GM19328 (cell line): ENCODE measurements around the gene PLA2G4E.

ENCODE experiments used
- ATAC-seq: cut with Tn5 transposase; IDR thresholded peaks from one replicate; pipeline ENCODE4 v1.9.1; 2021; ENCODE audit warnings: mild to moderate bottlenecking, moderate library complexity; ENCODE audit not compliant: unreplicated experiment

PLA2G4E gene

DNA sequence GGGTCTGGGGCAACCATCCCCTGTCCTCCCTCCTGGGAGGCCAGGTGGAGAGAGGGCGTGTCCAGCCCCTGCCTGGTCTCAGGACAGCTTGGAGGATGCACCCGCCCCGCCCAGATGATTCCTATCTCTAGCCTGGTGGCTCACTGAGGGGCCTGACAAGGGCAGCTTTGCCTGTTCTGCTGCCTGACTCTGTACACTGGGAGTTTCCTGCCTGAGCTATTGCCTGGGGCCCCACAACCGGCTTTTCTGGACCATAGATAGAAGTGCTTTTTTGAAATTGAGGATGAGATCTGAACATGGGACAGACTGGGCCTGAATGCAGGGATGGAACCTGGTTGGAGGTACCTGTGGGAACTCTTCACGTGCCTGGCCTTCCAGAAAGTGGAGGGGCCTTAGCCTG lies 751 bp upstream of the PLA2G4E start:
- ATAC-seq, result no peak

DNA sequence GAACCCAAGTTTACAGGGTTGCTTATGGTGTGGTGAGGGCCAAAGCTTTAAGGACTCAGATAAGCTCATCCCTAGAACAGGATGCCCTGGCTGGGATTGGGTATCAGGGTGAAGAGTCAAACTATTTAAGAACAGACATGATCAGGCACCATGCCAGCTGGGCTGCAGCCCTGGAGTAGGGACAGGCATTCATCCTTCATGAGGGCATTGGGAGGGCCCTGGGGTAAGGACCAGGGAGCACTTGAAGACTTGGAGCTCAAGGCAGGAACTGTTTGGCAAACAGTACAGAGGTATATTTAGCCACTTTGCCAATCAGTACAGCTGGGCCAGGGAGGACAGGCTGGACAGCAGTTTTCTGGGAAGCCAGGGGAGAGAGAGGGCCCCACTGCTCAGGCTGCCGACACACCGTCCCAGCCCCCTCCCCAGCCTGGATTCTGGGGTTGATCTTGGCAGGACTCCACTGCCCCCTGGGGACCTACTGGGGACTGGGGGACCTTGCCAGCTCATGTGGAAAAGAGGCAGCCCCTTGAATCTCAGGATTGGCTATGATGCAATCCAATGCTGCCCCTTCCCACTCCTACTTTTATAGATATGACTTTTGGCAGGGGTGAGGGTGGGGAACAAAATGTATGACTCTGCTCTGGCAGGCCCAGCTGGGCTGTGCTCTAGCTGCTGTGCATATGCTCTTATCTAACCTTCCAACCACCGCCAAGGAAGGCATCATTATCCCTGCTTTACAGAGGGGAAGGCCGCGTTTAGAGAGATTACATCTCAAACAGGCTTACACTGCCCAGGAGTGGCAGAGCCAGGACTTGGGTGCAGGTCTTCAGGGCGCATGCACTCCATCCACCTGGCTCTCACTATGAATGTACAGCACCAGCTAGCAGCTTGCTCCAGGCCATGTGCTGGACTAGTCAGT lies 2.3 kb downstream of the PLA2G4E start:
- ATAC-seq, result no peak

DNA sequence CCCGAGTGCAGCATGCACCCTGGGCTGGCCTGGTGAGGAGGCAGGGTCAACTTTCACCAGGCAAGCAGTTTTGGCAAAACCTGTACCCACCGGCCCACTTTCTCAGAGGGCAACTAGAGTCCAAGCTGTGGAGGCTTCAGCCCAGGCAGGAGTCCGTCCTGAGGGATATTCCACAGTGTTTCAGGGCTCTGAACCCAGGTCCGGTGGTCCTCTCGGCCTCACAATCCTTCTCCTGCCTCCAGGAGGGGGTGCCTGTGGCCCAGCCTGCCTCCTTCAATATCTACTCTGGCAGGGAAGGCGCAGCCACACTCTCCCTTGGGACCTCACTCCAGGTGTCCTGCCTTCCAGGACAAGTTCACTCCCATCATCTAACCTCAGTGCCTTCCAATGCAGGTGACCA lies 3.9 kb downstream of the PLA2G4E start:
- no peak for ATAC-seq

DNA sequence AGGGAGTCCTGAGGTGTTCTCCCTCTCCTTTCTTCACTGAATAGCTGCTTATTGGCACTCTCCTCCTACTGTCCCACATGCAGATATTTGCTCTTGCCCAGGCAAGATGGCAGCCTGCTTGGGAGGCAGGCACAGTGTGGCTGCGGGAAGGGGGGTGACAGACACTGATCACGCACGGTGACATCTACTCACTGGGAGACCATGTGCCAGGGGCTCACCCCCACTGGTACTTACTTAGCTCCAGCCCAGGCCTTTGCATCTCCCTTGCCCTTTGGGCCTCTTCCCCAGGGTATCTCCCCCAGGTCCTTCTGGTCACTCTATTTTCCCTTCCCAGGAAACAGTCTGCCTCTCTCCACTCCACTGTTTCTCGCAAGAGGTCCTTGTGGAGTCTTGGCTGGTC lies 6.4 kb downstream of the PLA2G4E start:
- ATAC-seq, result no peak

DNA sequence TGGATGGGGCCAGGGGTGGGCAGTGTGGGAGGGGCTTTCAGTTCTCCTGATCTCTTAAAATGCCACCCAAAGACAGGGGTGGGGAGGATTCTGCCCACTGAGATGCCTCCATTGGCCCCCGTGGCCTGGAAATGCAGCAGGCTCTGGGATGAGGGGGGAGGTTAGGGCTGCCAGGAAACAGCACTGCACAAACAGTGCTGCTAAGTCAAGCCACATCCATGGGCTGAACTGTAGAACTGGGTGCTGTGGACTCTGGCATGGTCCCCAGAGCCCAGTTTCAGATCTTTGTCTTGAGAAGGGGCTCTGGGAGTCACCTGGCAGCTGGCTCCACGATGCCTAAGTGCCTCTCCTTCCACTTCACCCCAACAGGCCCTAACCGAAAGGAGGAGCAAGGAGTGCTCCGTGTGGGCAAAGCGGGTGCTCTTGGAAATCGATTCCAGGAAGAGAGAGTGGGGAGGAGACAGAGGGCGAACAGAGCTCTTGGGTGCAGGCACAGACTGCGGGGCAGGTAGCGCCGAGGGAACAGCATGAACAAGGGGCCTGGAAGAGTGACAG lies 7.8 kb downstream of the PLA2G4E start:
- no peak for ATAC-seq

DNA sequence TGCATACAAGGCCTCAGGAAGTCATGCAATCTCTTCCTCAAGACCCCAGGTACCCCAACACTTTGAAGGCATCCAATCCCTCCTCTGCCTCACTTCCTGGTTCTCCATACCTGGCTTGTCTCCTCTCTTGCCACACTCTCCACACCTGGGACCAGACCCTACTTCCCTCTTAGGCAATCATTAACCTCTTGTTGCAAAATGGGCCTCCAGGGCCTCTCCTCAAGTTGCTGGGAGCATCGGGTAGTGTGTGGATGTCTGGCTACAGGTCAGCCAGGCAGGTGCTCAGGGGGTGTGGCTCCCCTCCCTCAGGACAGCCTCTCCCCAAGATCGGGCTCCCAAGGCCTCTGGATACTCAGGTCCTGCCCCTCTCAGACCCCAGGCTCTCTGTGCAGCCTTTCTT lies 8.6 kb downstream of the PLA2G4E start:
- ATAC-seq, result no peak

DNA sequence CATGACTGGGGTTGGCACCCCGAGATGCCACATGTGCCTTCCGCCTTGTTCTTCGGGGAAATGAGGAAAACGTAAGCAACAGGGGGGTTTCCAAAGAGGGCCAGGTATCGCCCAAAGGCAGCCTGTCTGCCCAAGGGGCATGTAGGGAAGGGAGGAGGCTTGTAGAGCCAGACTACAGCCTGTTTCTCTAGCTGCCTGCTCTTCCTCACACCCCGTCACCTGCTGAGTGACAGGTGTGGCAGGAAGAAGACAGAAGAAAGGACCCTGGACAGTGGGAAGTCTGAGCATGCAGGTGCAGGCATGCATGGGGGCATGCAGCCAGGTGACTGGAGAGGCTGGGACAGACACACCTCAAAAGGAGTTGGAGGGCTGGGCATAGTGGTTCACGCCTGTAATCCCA lies 9.8 kb downstream of the PLA2G4E start:
- ATAC-seq, result no peak

DNA sequence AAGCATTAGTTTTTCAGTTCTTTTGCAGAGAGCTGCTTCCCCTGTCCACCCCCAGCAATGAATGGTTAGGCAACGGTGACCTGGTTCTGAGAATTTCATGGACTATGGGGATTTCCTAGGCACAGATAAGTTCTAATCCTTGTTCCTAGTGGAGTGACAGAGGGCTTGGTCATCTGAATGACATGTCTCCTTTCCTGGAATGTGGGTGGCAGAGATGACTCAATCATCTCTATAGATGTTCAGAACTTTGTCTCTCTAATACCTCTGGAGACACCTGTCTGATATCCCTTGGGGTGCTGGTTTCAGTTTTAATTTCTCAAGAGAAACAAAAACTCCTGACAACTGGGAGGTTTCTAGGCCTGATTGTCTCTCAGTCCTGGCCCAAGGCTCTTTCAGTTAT lies 10.4 kb downstream of the PLA2G4E start:
- ATAC-seq, result peak; percentile 59

DNA sequence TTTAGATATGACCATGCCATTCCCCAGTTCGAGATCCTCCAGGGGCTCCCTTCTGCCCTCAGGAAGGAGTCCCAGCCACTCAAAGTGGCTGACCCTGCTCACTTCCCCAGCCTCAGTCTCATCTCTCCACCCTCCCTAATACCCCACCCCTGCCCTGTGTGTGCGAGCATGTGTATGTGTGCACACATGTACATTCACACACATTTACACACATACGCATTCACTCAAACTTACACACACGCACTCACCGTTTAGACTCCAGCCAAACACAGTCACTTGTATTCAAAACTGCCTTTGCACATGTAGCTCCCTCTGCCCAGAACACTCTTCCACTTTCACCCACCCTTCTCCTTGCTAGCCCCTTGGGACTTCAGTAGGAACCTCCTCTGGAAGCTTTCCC lies 11.4 kb downstream of the PLA2G4E start:
- ATAC-seq, result no peak

DNA sequence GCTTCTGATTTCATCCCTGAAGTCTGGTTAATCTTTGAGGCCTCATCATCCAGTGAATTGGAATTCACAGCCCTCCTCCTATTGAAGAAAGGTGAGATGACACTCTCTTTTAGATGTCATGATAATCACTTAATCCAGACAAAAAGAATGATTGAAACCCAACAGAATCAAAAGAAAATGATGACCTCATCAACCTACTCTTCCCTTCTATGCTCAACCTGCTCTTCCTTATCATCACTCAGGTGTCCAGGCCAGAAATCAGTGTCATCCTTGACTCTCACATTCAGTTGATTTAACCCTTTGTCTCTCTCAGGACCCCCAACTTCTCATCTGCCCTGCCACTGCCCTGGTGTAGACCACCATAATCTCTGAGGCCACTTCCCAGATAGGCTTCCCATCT lies 11.8 kb downstream of the PLA2G4E start:
- no peak for ATAC-seq

DNA sequence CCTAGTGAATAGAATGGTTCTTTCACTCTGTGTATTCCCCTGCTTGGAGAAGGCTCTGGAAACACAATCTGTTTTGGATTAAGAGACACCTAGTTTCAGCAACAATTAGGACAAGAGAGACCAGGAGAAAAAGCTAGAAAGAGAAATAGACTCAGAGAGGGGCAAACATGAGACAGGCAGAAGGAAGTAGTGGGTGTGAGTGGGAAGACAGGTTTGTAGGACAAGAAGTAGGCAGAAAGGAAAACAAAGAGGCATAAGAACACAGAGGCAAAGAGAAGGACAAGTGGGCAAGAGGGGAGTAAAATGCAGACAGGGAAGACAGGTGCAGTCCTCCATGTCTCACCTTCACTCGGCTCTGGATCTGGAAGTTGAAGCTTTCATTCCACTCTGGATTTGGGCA lies 13.5 kb downstream of the PLA2G4E start:
- no peak for ATAC-seq

DNA sequence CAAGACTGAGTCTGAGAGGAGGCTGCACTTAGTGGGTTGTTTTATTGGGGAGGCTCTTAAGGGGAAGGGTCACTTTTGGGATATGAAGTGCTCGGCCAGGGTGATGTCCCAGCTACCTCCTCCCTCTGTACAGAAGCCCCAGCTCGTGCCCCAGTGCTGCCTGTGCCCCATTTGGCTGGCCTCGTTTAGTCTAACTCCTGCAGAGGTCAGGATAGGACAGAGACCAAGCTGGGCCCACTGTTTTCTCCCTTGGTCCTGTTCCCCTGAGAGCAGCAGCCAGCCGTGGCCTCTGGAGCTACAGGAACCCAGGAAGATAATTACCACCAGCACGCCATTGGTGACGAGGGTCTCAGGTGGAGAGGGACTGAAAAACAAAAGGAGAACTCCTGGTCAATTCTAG lies 18.5 kb downstream of the PLA2G4E start:
- ATAC-seq, result no peak

DNA sequence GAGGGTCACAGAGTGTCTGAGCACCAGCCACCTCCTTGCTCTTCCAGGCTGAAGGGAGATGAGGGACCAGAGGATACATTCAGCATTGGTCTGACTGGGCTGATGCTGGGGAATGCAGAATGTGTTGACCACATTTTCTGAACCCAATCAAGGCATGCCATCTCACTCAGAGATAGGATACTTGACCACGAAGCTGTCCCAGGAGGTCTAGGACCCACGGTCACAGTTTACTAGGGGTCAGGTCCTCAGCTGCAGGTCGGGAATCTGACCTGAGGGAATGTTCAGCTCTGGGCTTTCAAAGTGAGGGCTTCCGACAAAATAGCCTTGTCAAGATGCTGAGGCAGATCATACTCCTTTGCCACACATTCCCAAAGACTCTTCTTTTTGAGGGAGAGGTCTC lies 19.6 kb downstream of the PLA2G4E start:
- no peak for ATAC-seq

DNA sequence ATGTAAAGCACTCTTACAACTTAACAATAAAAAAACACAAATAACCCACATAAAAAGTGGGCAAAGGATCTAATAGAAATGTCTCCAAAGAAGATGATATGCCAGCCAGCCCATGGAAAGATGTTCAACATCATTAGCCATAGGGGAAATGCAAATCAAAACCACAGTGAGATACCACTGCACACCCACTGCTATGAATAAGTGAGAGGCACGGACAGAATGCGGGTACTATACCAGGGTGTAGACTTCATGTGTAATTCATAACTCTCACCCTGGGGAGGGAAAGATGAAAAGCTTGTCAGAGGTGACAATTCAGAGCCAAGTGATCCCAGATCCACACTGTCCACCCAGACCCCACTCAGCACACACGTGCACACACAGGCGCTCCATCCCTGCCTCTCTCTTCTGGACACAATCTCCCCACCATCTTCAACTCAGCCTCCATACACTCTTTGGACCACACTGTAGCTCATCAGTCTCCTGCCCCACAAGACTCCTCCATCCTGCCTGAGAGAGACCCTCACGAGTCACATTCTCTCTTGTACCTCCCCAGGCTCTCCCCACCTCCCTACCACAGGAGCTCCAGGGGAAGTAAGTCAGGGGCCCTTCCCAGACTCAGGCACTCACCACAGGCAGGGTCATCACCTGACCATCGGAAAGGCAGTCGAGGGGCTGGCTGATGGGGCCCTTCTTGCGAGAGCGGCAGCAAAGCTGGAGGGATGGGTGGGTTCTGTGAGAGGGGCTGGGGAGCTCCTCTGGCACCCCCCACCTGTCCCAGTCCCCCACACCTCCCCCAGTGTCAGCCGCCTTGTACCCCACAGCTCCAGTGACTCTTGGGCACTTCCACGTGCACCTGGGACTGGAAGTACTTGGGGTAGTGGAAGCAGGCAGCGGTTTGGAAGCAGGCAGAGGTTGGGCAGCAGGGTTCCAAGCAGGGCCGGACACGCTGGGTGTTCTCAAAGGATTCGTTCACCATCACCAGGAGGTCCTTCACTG lies 21.3 kb downstream of the PLA2G4E start:
- ATAC-seq, result no peak

DNA sequence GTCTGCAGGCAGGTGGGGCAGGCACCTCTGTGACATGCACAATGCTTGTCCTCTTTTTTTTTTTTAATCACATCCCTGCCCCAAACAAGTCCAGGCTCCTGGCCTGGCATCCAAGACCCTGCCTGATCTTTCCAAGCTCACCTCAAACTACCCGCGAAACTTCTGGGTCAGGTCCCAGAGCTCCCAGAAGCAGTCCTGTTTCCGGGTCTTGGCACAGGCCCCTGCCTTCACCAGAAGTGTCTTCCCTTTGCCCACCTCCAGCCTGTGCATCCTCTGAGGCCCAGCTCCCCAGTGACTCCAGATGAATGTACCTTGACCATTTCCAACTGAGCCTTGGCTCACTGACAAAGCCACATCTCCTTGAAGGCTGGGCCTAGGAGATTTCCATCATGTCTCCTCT lies 23.0 kb downstream of the PLA2G4E start:
- no peak for ATAC-seq

DNA sequence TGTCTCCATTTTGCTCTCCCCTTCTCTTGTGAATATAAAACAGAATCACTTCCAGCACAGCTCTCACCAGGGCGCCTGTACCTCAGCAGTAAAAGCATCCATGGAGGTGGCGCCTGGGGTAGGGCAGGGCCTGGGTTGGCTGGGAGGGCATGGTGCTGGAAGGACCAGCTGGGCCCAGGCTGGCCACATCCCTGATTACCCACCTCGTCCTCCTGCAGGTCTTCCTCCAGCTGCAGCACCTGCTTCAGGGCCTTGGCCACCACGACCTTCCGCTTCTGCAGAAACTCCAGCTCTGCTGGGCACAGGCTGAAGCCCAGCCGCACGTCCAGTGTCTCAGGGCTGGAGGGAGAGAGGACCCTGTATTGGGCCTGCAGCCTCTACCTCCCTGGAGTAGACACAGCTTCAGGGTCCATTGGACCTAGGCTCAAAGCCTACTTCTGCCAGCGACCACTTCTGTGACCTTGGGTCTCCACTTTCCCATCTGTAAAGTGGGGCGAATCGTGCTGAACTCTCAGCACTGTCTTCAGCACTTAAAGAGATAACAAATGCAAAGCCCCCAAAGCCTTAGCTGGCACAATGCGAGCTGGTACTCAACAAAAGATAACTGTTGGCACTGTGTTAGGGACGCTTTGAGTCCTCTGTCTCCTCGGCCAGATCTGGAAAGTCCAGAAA lies 23.8 kb downstream of the PLA2G4E start:
- ATAC-seq, result no peak

DNA sequence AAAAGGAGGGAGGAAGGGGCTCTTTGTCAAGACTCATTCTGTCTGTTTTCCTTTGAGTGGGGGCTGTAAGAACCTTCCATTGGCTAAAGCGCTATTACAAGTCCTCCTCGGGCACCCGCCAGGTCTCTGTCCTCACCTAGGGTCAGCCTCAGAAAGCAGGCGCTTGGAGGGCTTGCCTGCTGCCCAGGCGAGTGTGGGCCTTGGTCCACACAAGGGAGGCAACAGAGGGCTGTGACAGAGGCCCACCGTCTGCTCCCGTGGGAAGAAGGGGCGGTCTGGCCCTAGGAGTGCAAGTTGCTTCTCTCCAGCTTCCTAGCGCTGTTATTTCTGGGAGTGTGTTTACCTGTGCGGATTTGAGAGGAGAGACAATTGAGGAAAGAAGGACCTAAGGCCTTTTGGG lies 24.5 kb downstream of the PLA2G4E start:
- no peak for ATAC-seq

DNA sequence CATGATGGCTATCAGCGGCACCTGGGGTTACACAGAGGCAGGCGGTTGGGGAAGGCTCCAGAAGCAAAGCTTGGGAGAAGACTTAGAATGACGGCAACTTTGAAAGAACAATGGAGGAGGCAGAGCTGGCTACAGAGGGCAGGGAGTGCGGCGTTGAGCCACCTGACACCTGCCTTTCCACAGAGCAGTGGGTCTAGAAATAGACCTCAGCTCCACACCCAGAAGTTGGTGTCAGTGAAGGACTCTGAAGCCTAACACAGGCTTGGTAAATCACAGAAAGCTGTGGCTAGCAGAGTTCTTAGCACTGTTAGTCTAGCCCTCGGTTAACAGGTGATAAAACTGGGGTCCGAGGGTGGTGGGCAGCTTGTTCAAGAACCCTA lies 25.4 kb downstream of the PLA2G4E start:
- no peak for ATAC-seq

DNA sequence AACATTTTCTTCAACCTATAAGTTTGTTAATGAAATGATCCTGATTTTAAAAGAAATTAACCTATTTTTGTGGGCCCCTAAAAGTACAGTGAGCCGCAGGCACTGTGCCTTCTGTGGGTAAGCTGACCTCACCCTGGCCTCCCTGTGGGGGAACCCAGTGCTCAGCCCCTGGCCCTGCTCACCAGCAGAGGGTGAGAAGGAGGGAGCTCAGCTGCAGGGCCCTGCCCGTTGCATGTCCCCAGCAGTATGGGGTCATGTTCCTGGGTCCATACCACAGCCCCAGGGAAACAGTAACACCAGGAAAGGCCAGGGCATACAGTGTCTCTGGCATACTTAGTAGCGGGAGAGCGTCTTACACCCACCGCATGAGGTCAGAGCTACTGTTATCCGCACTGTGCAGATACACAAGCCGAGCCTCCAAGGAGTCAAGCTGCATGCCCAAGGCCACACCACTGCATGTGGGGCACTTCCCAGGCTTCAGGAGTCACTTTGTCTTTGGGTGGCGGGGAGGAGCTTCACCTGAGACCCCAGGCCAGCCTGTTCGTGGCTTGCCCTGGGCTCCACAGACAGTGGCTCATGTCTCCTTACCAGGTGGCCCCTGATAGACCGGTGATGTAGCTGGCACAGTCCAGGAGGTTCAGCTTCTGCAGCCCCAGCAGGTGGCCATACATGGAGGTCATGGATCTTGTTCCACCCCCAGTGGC lies 25.9 kb downstream of the PLA2G4E start:
- no peak for ATAC-seq

DNA sequence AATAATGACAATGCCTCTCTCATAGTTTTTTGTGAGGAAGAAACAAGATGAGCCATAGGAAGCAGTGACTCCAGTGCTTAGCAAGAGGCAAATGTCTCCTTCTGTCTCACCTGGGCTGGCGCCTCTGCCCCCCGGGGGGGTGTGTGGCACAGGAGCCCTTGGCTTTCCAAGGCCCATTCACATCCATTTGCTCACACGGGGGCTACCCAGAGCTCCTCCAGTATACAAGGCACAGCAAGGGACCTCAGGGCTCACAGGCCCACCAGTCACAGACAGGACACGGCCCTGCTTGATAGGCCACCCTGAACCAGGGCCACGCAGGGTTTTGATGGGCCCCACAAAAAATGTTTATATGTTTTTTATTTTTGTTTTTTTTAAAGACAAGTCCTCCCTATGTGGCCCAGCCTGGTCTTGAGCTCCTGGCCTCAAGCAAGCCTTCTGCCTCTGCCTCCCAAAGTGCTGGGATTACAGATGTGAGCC lies 26.6 kb downstream of the PLA2G4E start:
- no peak for ATAC-seq
